Middle frontal gyrus (tissue), 1 donor: ENCODE measurements around the gene EBF3.

Source experiments
- DNase-seq: peaks from one replicate; pipeline ENCODE4 v3.0.0-alpha.2; 2015; ENCODE audit warnings: low spot score; ENCODE audit errors: extremely low spot score

EBF3 gene

GRCh38 chr10:129808092-129808983, 155.7 kb downstream of the EBF3 start:
- DNase-seq, result no peak

GRCh38 chr10:129807211-129807610, 156.9 kb downstream of the EBF3 start:
- no peak for DNase-seq

- DNase-seq, result no peak
Measured at GRCh38 chr10:129800796-129801340, 163.2 kb downstream of the EBF3 start.

- DNase-seq, result no peak
Measured at GRCh38 chr10:129799942-129800341, 164.1 kb downstream of the EBF3 start.

GRCh38 chr10:129796710-129797420, 167.2 kb downstream of the EBF3 start:
- DNase-seq, result no peak

- DNase-seq, result no peak
Measured at GRCh38 chr10:129793996-129794395, 170.1 kb downstream of the EBF3 start.

GRCh38 chr10:129793479-129793878, 170.6 kb downstream of the EBF3 start:
- DNase-seq, result no peak

- DNase-seq, result no peak
Measured at GRCh38 chr10:129792864-129793263, 171.2 kb downstream of the EBF3 start.

GRCh38 chr10:129792141-129792540, 171.9 kb downstream of the EBF3 start:
- no peak for DNase-seq

- no peak for DNase-seq
Measured at GRCh38 chr10:129790715-129791446, 173.2 kb downstream of the EBF3 start.

GRCh38 chr10:129788215-129788614, 175.9 kb downstream of the EBF3 start:
- DNase-seq, result no peak

- no peak for DNase-seq
Measured at GRCh38 chr10:129787557-129787956, 176.5 kb downstream of the EBF3 start.

GRCh38 chr10:129786216-129786615, 177.9 kb downstream of the EBF3 start:
- DNase-seq, result no peak

- no peak for DNase-seq
Measured at GRCh38 chr10:129785536-129785981, 178.5 kb downstream of the EBF3 start.
